Activated CD8-positive, alpha-beta memory T cell treated with anti-CD3 and anti-CD28 coated beads for 24 hours (primary cell): ENCODE data around the gene HGS.

Experiments used
- DNase-seq: peaks from one replicate; pipeline ENCODE4 v3.0.0-alpha.2; 2020

HGS gene

DNA sequence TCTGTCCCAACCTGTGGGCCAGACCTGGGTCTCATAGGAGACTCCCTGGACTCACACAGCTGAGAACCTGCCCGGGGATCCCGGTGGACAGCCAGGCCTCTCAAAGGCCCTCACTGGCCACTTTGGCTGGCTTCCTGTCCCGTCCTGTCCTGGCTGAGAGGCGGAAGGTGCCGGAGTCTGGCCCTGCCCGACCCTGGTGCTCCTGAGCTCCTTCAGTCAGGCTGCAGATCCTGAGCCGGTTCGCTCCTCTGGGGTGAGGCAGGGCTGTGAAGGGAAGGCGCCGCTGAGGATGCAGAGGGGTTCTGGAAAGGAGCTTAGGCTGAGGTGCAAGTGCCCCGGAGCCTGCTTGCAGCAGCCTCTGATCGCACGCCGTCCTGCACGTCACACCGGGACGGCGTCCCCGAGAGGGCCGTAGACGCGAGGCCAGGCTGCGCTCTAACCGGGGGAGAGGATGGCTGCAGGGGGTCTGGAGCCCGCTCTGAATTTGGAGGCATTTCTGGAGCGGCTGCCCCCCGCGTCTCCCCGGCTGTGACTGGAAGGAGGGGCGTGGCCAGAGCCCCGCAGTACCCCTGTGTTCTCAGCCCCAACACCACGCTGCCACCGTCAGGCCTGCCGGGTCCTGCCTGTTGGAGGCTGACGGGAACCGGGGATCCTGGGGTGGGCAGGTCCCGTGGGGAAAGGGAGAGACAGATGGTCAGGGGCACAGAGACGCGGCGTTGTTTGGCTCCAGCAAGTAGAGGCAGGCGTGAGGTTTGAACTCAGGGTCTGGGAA is 4.1 kb downstream of the HGS start:
- no peak for DNase-seq

DNA sequence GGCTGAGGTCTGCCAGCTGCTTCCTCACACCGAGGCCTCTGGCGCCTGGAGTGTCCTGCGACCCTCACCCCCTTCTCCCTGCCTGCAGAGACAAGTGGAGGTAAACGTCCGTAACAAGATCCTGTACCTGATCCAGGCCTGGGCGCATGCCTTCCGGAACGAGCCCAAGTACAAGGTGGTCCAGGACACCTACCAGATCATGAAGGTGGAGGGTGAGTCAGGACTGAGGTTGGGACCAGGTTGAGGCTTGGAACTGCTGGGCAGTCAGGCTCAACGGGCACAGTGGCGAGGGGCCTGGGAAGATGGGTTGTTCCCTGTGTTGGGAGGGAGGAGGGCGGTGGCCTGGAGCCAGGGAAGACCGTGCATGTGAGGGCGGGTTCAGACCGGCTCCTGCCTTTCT is 4.8 kb downstream of the HGS start:
- DNase-seq: no peak

DNA sequence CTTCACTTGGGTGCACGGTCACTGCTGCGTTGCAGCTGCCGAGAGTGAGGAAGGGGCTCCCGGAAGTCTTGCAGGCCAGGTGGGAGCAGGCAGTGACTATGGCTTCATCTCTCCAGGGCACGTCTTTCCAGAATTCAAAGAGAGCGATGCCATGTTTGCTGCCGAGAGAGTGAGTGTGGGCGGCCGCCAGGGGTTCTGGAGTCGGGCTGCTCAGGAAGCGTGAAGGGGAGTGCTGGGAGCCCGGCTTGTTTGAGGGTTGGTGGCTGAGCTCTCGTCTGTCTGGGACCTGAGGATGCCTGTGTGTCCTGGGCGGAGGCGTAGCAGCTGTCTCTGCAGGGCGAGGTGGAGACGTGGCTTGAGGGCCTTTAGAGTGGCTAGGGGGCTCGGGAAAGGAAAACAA is 6.3 kb downstream of the HGS start:
- no peak for DNase-seq

DNA sequence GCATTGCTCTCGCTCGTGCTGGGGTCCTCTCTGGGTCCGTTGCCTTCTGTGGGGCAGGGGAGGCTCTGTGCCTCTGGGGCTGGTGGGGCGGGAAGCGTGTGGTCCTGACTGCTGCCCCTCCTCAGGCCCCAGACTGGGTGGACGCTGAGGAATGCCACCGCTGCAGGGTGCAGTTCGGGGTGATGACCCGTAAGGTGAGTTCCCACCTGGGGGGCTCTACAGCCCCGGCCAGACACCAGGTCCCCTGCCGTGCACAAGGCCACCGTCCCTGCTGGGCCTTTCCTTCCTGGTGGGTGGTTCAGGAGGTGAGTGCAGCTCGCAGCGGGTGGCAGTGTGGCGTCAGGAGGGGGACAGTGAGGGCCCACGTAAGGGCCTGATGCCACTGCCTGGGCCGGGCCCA is 6.7 kb downstream of the HGS start:
- no peak for DNase-seq

DNA sequence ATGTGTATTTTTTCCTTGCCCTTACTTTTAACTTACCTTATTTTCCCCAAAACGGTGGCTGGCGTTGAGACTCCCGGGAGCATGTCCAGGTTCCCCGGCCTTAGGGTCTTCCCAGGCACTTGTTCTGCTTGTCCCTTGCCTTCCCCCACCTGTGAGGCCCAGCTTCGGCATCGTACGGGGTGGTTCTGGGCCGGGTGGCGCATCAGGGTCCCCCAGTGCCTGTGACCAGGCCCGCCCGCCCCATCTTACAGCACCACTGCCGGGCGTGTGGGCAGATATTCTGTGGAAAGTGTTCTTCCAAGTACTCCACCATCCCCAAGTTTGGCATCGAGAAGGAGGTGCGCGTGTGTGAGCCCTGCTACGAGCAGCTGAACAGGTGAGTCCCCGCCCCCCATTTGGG is 7.4 kb downstream of the HGS start:
- no peak for DNase-seq

DNA sequence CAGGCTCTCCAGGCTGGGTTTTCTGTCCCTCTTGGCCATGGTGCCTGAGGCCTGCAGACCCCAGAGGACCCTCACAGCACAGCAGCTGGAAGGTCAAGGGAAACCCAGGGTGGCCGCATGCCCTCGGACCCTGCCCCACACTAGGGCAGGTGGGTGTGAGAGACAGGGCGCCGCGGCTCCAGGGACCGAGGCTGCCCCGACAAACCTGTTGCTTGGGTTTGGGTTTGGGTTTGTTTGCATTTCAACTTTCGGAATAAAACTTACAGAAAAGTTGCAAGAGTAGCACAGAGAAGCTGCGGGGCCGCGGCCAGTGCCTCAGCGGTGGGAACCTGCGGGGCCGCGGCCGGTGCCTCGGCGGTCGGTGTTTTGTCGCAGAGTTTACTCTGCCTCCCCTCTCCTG is 7.8 kb downstream of the HGS start:
- DNase-seq: no peak

DNA sequence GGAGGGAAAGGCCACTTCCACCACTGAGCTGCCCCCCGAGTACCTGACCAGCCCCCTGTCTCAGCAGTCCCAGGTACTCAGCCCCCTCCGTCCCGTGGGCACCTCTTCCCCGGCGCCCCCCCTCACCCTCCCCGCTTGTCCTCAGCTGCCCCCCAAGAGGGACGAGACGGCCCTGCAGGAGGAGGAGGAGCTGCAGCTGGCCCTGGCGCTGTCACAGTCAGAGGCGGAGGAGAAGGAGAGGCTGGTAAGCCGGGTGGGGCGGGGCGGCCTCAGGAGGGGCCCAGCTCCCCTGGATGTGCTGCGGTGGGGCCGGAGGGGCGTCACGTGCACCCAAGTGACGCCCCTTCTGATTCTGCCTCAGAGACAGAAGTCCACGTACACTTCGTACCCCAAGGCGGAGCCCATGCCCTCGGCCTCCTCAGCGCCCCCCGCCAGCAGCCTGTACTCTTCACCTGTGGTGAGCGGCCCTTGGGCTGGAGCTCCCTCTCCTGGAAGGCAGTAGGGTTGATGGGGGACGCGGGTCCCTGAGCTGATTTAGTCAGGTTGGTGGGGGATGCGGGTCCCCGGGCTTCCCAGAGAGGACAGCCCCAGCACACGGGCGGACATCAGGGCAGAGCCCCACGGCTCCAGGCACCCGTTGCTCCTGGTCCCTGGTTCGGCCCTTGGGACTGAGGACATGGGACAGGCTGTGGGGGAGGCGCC is 9.8 kb downstream of the HGS start:
- DNase-seq: no peak

DNA sequence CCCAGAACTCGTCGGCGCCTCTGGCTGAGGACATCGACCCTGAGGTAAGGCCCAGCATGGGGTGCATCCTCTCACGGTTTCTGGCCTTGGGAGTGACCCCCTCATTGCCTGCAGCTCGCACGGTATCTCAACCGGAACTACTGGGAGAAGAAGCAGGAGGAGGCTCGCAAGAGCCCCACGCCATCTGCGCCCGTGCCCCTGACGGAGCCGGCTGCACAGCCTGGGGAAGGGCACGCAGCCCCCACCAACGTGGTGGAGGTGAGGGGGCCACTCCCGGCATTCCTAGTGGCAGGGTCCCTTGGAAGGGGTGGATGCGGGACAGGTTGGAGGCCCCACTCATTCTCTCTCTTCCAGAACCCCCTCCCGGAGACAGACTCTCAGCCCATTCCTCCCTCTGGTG is 11.0 kb downstream of the HGS start:
- no peak for DNase-seq

DNA sequence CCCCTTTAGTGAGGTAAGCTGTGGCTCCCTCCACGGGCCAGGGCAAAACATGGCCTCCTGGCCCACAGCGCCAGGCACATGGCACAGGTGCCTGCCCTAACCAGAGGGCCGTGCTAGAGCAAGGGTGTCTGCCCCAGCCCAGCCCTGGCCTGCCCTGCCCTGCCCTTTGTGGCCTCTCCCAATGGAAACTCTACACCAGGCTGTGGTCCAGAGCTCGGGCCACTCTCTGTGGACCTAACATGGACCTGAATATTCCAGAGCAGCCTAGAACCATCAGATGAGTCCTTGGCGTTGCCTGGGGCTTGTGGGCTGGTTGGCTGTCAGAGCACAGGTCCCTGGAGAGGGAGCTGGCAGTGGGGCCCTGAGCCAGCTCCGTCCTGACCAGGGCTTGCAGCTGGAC is 11.4 kb downstream of the HGS start:
- DNase-seq: no peak

DNA sequence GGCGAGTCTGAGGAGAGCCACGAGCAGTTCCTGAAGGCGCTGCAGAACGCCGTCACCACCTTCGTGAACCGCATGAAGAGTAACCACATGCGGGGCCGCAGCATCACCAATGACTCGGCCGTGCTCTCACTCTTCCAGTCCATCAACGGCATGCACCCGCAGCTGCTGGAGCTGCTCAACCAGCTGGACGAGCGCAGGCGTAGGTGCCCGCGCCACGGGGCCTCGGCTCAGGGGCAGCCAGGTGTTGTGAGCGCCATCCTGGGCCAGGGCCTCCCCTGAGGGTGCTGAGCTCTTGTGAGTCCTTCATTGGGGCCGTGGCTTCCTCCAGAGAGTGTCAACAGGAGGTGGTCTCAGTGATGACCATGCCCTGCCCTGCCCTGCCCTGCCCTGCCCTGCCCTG is 12.0 kb downstream of the HGS start:
- no peak for DNase-seq

DNA sequence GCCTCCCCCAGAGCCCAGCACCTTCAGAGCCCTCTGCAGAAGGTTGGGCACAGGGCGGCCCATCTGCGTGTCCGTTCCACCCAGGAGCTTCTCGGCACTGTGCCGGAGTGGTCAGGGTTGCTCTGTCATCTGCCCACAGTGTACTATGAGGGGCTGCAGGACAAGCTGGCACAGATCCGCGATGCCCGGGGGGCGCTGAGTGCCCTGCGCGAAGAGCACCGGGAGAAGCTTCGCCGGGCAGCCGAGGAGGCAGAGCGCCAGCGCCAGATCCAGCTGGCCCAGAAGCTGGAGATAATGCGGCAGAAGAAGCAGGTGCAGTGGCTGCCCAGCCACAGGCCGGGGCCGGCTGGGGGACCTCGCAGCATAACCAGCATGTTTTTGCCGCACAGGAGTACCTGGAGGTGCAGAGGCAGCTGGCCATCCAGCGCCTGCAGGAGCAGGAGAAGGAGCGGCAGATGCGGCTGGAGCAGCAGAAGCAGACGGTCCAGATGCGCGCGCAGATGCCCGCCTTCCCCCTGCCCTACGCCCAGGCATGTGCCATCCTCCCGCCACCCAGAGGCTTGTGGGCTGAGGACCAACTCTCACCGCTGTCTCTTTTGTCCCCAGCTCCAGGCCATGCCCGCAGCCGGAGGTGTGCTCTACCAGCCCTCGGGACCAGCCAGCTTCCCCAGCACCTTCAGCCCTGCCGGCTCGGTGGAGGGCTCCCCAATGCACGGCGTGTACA is 12.6 kb downstream of the HGS start:
- DNase-seq: no peak

DNA sequence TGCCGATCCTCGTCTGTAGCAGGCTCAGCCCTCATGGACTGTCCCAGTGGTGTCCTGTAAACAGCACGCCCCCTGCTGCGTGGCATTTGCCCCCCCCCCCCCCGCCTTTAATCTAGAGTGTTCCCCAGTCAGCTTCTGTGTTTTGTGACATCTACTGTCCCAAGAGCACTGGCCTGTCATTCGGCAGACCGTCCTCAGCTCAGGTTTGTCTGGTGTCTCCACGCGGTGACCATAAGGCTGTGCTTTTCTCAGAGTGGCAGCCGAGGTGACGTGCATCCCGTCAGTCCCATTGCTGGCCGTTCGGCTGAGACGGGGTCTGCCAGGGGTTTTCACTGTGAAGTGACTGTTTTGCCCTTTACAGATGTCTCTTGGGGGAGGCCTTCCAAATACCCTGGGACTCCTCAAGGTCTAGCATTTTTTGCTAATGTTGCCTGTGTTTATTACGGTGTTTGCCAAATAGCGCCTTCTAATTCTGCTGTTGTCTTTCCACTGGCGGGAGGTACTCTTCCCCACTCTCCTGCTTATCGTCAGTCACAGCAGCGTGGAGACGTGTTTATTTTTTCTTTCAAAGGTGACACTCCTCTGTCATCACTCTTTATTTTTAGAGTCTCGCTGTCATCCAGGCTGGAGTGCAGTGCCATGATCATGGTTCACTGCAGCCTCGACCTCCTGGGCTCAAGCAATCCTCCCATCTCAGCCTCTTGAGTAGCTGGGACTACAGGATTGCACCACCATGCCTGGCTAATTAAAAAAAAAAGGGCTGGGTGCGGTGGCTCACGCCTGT is 13.6 kb downstream of the HGS start:
- DNase-seq: no peak

DNA sequence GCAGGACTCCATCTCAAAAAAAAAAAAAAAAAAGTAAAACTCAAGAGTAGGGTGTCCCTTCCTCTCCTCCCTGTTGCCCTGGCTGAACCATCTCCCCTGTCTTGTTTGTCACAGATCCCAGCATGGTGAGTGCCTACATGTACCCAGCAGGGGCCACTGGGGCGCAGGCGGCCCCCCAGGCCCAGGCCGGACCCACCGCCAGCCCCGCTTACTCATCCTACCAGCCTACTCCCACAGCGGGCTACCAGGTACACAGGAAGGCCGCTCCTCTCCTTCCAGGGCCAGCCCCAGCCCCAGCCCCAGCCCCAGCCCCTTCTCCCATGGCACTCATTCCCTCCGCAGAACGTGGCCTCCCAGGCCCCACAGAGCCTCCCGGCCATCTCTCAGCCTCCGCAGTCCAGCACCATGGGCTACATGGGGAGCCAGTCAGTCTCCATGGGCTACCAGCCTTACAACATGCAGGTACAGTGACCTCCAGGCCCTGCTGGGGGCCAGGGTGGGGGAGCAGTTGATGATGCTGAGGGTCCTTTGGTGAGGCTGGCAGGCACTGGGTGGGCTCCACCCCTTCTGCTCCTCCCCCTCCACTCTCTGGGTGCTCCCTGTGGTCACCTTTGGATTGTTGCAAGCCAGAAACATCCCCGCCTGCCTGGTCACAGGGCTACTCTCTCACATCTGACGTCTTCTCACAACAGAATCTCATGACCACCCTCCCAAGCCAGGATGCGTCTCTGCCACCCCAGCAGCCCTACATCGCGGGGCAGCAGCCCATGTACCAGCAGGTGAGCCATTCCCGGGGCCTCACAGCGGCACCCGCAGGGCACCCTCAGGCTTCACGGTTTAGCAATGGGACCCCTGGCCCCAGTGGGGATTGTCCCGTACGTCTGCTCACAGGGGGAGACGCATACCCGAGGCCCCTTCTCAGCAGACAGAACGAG is 16.8 kb downstream of the HGS start:
- DNase-seq: no peak

DNA sequence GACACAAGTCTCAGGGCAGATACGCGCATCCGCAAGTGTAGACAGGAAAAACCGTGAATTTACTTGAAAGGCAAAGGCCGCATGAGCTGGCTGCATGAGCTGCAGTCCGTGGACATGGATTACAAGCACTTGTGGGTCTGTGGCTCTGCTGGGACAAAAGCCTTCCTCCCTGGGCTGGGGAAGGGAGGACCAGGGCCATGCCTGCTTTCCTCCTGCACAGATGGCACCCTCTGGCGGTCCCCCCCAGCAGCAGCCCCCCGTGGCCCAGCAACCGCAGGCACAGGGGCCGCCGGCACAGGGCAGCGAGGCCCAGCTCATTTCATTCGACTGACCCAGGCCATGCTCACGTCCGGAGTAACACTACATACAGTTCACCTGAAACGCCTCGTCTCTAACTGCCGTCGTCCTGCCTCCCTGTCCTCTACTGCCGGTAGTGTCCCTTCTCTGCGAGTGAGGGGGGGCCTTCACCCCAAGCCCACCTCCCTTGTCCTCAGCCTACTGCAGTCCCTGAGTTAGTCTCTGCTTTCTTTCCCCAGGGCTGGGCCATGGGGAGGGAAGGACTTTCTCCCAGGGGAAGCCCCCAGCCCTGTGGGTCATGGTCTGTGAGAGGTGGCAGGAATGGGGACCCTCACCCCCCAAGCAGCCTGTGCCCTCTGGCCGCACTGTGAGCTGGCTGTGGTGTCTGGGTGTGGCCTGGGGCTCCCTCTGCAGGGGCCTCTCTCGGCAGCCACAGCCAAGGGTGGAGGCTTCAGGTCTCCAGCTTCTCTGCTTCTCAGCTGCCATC is 17.7 kb downstream of the HGS start:
- no peak for DNase-seq

DNA sequence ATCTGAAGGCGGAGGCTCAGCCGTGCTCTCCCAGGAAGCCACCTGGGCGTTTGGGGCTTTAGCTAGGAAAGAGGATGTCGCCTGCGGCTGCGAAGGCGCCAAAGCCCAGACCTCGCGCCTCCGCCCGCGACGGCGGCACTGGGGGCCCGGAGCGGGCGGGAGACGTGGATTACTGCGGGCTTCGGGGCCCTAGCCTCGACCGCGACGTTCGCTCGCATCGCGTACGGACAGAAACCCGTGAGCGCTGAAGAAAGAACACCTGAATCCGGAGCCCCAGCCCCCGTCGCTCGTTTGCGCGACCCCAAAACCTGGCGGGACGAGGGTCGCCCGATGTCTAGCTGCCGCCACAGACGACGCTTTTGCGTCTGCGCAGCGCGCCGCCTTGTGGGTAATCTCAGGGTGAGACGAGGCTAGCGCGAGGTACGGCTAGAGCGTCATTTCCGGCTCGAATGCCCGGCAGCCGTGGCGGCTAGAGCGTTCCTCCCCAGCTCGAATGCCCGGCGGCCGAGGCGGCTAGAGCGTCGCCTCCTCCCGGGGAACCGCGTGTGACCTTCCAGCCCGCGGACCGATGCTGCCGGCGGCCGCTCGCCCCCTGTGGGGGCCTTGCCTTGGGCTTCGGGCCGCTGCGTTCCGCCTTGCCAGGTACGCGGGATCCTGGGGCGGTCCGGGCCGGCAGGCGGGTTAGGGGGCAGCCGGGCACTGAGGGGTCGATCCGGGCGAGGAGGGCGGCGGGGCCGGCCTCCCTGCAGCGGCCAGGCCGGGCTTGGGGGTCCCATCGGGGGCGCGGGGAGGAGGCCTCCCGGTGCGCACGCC is 19.3 kb downstream of the HGS start, which contains the start of gene MRPL12:
TSS of gene MRPL12 (plus strand) at position 434 of the 813 bp plus-strand sequence. CDS start at position 569, 135 bp downstream.
- peak; percentile 94 for DNase-seq

DNA sequence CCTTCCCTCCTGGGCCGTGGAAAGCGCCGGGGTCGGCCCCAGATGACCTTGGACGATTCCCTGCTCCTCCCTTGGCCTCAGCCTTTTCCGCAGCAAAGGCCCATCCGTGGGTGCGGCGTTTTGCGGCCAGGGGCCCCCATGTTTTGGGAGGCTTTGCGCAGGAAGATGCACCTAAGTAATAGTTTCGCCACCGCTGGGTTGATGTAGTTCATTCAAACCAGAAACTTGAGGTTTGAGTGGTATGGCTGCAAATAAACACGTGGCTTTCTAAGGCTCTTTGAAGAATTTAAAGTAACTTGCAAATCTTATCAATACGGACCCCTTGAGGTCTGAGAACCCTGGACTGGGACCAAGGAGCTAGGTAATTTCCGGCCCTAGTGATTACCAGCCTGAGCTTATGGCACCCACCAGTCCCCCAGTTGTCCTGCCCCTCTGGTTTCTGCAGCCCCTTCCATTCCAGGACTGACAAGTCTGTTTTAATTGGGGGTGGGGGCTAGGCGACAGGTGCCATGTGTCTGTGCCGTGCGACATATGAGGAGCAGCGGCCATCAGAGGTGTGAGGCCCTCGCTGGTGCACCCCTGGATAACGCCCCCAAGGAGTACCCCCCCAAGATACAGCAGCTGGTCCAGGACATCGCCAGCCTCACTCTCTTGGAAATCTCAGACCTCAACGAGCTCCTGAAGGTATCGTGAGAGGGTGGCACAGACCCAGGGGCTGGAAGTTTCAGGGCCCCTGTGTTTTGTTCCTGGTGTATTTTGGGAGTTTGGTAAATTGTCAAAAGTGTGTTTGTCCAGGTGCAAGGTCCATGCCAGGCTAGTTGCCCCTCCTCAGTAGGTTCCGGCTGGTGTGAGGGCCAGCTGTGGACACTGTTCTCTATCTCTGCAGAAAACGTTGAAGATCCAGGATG is 20.2 kb downstream of the HGS start:
- DNase-seq: no peak

DNA sequence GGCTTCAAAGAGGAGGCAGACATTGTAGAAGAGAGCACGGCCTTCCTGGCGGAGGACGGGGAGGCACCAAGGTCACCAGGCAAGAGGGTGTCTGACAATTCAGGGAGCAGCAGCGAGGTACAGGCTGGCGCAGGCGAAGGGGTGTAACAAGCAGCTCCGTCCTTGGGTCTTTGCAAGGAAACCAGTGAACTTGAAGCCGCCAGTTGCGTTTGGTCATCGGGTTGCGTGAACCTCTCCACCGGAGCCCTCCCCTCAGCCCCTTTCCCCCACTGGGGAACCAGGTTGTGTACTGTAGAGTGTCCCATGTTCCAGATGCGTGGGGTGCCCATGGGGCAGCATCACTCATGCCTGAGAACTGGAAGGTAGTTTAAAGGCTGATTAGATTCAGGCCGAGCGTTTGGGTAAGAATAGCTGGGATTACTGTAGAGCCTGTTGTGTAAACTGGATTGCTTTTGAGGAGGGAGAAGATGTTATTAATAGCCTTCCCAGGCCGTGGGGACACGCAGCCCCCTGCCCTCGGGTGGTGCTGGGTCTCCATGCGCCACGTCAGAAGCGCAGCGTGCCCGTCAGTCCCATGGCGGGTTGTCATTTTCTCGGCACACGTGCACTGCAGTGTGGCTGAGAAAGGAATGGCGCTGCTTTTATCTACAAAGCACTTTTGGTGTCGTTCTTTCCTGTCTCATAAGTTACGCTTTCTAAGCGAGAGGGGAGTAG is 21.9 kb downstream of the HGS start:
- no peak for DNase-seq

DNA sequence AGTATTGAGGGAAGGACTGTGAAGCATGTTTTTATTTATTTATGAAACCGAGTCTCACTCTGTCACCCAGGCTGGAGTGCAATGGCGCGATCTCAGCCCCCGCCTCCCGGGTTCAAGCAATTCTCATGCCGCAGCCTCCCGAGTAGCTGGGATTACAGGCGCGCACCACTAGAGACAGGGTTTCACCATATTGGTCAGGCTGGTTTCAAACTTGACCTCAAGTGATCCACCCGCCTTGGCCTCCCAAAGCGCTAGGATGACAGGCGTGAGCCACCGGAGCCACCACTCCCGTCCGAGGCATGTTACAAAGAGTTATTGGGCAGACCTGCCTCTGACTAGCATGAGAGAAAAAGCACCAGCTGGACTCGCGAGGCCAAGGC is 22.4 kb downstream of the HGS start:
- no peak for DNase-seq
